GM13976 (cell line): ENCODE data around the gene EHF.

Experiments used
- DNase-seq: peaks from one replicate; pipeline ENCODE4 v3.0.0; 2012; ENCODE audit warnings: low spot score
- in situ Hi-C: fragments of 300-500 bp; cut with MboI; formaldehyde crosslinking; loops from one replicate; pipeline ENCODE4 v1.12.0; 2022; ENCODE audit warnings: low sequenced_read_pairs, mixed read lengths, inconsistent platforms; ENCODE audit not compliant: unreplicated experiment
- TF ChIP-seq, protein P1 (sequence below): IDR thresholded peaks from 2 replicates; pipeline ENCODE4 v1.5.1; 2012; ENCODE audit warnings: borderline replicate concordance, mild to moderate bottlenecking; ENCODE audit not compliant: insufficient read depth; ENCODE audit errors: extremely low read depth, missing control alignments, control extremely low read depth

Gene EHF

DNA sequence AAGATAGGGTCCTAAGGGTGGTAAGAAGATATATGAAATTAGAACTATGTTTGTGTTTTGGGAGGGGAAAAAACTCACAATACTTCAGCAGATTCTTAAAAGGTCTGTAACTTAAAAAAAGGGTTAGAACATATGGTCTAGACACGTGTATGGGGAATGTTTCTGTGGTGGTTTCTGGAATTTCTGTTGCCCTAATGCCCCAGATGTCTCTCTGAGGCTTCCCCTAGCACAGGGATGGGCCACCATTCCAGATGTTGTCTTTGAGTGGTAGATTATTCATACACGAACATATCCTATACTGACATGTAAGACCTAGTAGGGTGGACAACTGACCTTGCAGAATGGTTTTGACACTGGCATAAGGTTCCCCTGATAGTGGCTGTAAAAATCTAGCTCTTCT is 26.2 kb downstream of the EHF start:
- TF ChIP-seq, protein P1, sequence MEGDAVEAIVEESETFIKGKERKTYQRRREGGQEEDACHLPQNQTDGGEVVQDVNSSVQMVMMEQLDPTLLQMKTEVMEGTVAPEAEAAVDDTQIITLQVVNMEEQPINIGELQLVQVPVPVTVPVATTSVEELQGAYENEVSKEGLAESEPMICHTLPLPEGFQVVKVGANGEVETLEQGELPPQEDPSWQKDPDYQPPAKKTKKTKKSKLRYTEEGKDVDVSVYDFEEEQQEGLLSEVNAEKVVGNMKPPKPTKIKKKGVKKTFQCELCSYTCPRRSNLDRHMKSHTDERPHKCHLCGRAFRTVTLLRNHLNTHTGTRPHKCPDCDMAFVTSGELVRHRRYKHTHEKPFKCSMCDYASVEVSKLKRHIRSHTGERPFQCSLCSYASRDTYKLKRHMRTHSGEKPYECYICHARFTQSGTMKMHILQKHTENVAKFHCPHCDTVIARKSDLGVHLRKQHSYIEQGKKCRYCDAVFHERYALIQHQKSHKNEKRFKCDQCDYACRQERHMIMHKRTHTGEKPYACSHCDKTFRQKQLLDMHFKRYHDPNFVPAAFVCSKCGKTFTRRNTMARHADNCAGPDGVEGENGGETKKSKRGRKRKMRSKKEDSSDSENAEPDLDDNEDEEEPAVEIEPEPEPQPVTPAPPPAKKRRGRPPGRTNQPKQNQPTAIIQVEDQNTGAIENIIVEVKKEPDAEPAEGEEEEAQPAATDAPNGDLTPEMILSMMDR, result no peak
- DNase-seq, result no peak
- in situ Hi-C loops, result no loop called here

DNA sequence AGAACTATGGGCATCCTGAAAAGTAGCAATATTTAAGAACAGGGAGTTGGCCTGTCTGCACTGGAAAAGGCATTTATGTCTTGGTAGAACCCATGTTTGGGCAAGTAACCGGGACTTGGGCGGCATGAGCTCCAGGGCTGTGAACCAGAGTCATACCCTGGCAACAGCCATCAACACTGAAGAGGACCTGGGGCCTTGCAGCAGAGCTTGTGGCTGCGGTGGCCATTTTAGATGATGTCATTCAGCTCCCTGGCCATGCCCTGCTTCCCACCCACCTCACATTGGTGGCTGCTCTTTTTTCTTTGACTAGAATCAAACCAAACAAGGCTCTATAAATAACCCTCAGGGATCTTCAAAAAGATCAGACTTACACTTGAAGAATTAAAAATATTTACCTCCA is 26.6 kb downstream of the EHF start:
- no peak for DNase-seq
- in situ Hi-C loops, result no loop called here

DNA sequence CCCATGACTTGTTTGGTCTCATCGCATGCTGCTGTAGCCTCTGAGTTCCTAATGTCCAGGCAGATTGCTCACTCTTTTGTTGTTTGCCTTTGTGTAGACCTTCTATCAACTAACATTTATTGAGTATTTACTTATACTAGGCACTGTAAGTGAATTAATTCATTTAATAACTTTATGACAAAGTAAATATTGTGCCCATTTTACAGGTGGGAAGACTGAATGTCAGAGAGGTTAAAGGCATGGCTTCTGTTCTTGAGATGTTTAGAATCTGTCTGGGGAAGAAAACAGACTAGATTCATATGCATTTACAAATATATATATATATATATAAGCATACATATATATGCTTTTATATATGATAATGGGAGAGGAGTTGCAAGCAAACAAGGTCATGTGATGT is 27.1 kb downstream of the EHF start:
- TF ChIP-seq, protein P1, result no peak
- no peak for DNase-seq
- in situ Hi-C loops, result no loop called here

More for the DNA sequence above, 26.6 kb downstream of the EHF start:
- TF ChIP-seq, protein P1, result no peak

DNA sequence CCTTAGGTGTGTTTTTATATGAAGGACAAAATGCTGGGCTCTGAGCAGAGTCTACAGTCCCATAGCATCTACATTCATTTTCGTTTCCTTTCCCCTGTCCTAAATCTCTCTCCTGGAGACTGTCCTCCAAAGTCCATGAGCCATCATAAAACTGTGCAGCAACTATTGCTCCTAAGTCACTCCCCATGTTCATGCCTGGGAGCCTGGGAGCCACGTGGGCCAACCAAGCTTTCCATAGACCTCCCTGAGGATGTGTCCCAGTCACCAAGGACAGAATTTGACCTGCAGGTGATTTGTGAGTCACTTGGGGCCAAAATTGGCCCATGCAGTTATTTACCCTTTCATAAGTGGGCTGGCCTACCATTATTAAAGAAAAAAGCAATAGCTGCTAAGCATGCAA is 28.7 kb downstream of the EHF start:
- DNase-seq, result no peak
- in situ Hi-C loops, result no loop called here
- TF ChIP-seq, protein P1, result no peak

DNA sequence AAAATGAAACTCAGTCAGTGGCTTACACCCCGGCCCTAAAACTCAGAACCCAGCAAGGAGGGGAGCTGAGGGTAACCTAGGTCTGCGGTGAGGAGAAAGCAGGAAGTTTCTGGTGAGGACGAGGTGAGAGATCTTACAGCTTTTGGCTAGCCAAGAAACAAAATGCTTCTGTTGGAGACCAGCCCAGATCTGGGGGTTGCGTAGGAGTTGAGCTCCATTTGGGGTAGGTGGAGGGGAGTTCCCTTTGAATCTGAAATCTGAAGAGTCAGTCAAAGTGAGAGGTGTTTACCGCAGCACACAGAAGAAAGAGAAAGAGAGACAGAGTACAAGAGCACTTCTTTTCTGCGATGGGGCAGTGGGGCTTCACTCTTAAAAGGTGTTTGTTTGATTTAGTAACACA is 29.6 kb downstream of the EHF start:
- TF ChIP-seq, protein P1, result no peak

DNA sequence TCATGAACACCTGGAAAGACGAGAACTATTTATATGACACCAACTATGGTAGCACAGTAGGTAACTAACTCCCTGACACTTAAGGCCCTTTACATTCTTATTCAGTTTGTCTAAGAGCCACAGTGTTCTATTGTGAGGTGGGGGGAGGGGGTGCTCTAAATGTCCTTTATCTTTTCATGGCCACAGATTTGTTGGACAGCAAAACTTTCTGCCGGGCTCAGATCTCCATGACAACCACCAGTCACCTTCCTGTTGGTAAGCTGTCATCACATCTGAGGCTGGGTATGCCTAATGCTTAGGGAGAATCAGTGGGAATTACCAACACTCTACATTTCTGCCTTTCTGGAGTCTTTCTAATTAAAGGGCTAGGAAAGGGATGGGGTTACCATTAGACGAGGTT is 30.7 kb downstream of the EHF start:
- DNase-seq, result no peak
- in situ Hi-C loops, result no loop called here
- TF ChIP-seq, protein P1, result no peak

More for the DNA sequence above, 29.6 kb downstream of the EHF start:
- peak; percentile 69 for DNase-seq
- in situ Hi-C loops, result no loop called here
